ENCODE data around the gene DNAH10. TPM values are rescaled to one million over a fixed set of nuclear protein-coding genes. Genes with fewer than 3 reads are reported as not detected.

DNAH10 gene
- total RNA-seq, 1 experiment from 2014 or later = 0.17 TPM

GRCh38 chr12:123923927-123924326 lies 161.8 kb downstream of the DNAH10 start:
- Histone ChIP-seq H3K4me2 (ENCODE audit: insufficient read depth, insufficient read length, low read length) (no peak overlapping the region), H3K27ac (ENCODE audit: insufficient read length, low read depth, low read length) (no peak overlapping the region), H2AFZ (ENCODE audit: low read length) (no peak overlapping the region), H3K27me3 (ENCODE audit: insufficient read depth, low read length) (no peaks in the 10 kb centered on the region; the same call in 1 of the 2 replicates), H2BK15ac (ENCODE audit: low read depth, low read length) (no peak overlapping the region), H2BK20ac (ENCODE audit: low read depth, low read length, poor library complexity, severe bottlenecking) (no peak overlapping the region), H3K4me1 (ENCODE audit: insufficient read depth, low read length) (no peaks in the 10 kb centered on the region), H3K79me2 (ENCODE audit: insufficient read depth, low read length) (no peaks in the 10 kb centered on the region), H4K8ac (replicated peaks; ENCODE audit: insufficient read length, low read depth, low read length) (no peak overlapping the region), H3T11ph (ENCODE audit: low read length) (no peak overlapping the region), H3K23me2 (ENCODE audit: insufficient read length, low read depth, low read length, poor library complexity, severe bottlenecking) (no peaks in the 10 kb centered on the region), H4K5ac (ENCODE audit: insufficient read length, low read depth, low read length) (no peak overlapping the region), H3K18ac (ENCODE audit: insufficient read length, low read depth, low read length) (no peak overlapping the region), H2BK5ac (ENCODE audit: insufficient read length, low read length) (no peak overlapping the region), H3K9me3 (ENCODE audit: control insufficient read depth, low read depth, low read length) (no peaks in the 10 kb centered on the region), H3K4ac (ENCODE audit: low read depth, low read length) (no peak overlapping the region), H3K79me1 (ENCODE audit: insufficient read depth, low read depth, low read length, poor library complexity, severe bottlenecking) (no peaks in the 10 kb centered on the region), H4K91ac (ENCODE audit: insufficient read length, low read depth, low read length) (no peak overlapping the region), H2AK5ac (ENCODE audit: insufficient read length, low read length) (no peak overlapping the region), H3K56ac (ENCODE audit: insufficient read length, low read depth, low read length) (no peak overlapping the region), H3K14ac (ENCODE audit: insufficient read depth, low read length) (no peak overlapping the region), H4K20me1 (ENCODE audit: control insufficient read depth, insufficient read depth, insufficient read length) (no peaks in the 10 kb centered on the region), H3K9ac (ENCODE audit: extremely low read depth, insufficient read length, low read length) (no peak overlapping the region), H2BK12ac (ENCODE audit: insufficient read length, low read depth, low read length) (no peak overlapping the region), H3K23ac (ENCODE audit: insufficient read length, low read depth, low read length) (no peak overlapping the region), H2BK120ac (ENCODE audit: low read depth, low read length, poor library complexity, severe bottlenecking) (no peak overlapping the region)
- no peak for DNase-seq
- no peaks in the 10 kb centered on the region for H3K4me1 Mint-ChIP-seq
- no peak for TF ChIP-seq CTCF (conservative IDR thresholded peaks at IDR 0.05)
- no CpG with 5 or more reads among the region's 7 CpGs for WGBS (ENCODE audit: extremely low coverage, insufficient read length, low lambda C conversion rate)
- H3K36me3 Mint-ChIP-seq (ENCODE audit: insufficient read depth in 1 of 3, low read depth in 3 of 3) = no peaks in the 10 kb centered on the region
- H3K9me3 Mint-ChIP-seq = no peaks in the 10 kb centered on the region
- no peak overlapping the region for H3K4me3 Mint-ChIP-seq
- no peak overlapping the region for H3K27ac Mint-ChIP-seq
- H3K27me3 Mint-ChIP-seq (ENCODE audit: low read depth) = peaks cover 87% of the 10 kb centered on the region

All from H9 (cell line).